IPS DF 6.9 (cell line): ENCODE measurements around the gene THSD7B.
"Not testable (repeated sequence)": the region's sequence is repeated elsewhere in the genome, so short reads cannot be mapped to it uniquely, and the experiment has no call there.

Experiments
- DNase-seq: peaks from one replicate; pipeline ENCODE4 v3.0.0-alpha.2; 2013; ENCODE audit warnings: low read depth, low spot score
- H3K27ac ChIP-seq: one replicate; pipeline ENCODE4 v1.5.1; 2013; ENCODE audit warnings: low read length, control low read depth
- H3K27me3 ChIP-seq: 2 replicates; pipeline ENCODE4 v1.6.1; 2013; ENCODE audit warnings: mild to moderate bottlenecking, low read length; ENCODE audit not compliant: control insufficient read depth, insufficient read depth
- H3K36me3 ChIP-seq: 2 replicates; pipeline ENCODE4 v1.6.1; 2013; ENCODE audit warnings: low read length; ENCODE audit not compliant: control insufficient read depth, insufficient read depth
- H3K4me1 ChIP-seq: 2 replicates; pipeline ENCODE4 v1.6.1; 2013; ENCODE audit warnings: low read length; ENCODE audit not compliant: control insufficient read depth, insufficient read depth
- H3K4me3 ChIP-seq: 2 replicates; pipeline ENCODE4 v1.5.1; 2013; ENCODE audit warnings: mild to moderate bottlenecking, low read length
- H3K9me3 ChIP-seq: 2 replicates; pipeline ENCODE4 v1.6.1; 2013; ENCODE audit warnings: low read length, inconsistent platforms; ENCODE audit not compliant: control insufficient read depth, insufficient read depth
- WGBS: extraction: QIAGEN DNeasy Blood & Tissue Kit; methylation state at CpG from one replicate; pipeline ENCODE4 v1.1.7; 2013; ENCODE audit warnings: mixed read lengths, missing lambda C conversion rate; ENCODE audit not compliant: insufficient read length, insufficient coverage; 5-methylcytosine and 5-hydroxymethylcytosine counted together

Gene THSD7B

GRCh38 chr2:137700250-137700649 is 934.9 kb downstream of the THSD7B start:
- DNase-seq, H3K9me3 ChIP-seq: not testable (repeated sequence)
- no CpG with 5 or more reads among the region's 1 CpG for WGBS

GRCh38 chr2:137700681-137701080 is 935.3 kb downstream of the THSD7B start:
- no peak for DNase-seq
- H3K4me1 ChIP-seq = no peaks in the 10 kb centered on the region
- H3K36me3 ChIP-seq = no peaks in the 10 kb centered on the region
- H3K9me3 ChIP-seq = no peaks in the 10 kb centered on the region
- no peak overlapping the region for H3K27ac ChIP-seq
- H3K4me3 ChIP-seq = no peak overlapping the region
- H3K27me3 ChIP-seq = no peaks in the 10 kb centered on the region

More at GRCh38 chr2:137700250-137700649, 934.9 kb downstream of the THSD7B start:
- H3K4me1 ChIP-seq, H3K27me3 ChIP-seq, H3K27ac ChIP-seq, H3K4me3 ChIP-seq, H3K36me3 ChIP-seq: not testable (repeated sequence)

DNA sequence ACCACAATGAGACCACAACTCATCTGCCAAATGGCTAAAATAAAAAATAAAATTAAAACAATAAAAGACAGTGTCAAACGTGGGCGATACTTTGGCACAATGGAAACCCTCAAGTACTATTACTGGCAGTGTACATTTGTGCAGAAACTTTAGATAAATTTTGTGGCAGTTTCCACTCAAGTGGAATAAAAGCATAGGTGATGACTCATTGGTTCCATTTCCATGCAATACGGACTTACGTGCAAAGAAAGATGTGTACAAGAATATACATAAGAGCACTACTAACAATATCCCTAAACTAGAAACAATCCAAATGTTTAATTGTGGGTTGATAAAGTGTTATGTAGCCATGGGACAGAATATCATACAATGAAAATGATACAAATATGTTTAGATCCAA is 940.0 kb downstream of the THSD7B start:
- no peak for DNase-seq
- no peaks in the 10 kb centered on the region for H3K27me3 ChIP-seq
- H3K27ac ChIP-seq = no peak overlapping the region

DNA sequence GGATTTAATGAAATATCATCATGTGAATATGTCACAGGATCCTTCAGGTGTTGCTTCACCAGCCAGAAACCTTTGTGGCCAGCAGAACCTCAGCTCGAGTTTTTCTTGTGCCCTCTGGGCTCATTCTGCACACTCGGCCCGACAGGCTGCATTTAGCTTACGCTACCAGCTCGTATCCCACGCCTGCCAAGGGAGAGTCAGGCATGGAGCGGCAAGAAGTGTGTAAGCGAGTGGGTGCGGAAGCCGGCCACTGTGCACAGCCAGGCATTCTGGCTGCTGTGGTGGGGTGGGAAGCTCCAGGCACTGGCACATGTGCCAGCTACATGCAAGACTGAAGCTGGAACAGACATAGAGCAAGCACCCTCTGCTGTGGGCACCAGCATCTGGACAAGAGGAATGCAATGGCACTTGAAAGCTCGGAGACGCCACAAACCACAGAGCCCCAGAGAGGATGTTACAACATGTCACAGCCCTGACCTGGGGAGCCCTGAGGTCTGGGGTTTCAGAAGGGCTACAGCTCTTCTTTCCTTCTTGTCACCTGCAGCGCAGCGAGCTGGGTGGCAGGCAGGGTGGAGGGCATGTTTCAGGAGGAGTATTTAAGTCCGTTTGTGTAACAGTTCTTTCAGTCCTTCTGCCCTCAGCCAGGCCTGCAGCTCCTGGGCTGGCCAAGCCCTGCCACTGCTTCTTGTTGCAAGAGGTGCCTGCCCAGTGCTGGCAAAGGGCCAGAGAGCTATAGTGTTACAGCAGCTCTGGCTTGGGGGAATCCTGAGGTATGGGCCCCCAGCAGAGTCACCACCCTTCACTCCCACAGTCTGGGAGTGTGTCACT is 941.7 kb downstream of the THSD7B start:
- Histone ChIP-seq H3K27ac (no peak overlapping the region), H3K4me3 (no peak overlapping the region)
- no peak for DNase-seq

More for the DNA sequence above, 940.0 kb downstream of the THSD7B start:
- H3K4me3 ChIP-seq = no peak overlapping the region
- no peaks in the 10 kb centered on the region for H3K36me3 ChIP-seq
- H3K4me1 ChIP-seq = no peaks in the 10 kb centered on the region
- WGBS = no CpG with 5 or more reads among the region's 4 CpGs
- H3K9me3 ChIP-seq = no peaks in the 10 kb centered on the region

GRCh38 chr2:137708311-137708710 is 943.0 kb downstream of the THSD7B start:
- no peaks in the 10 kb centered on the region for H3K27me3 ChIP-seq
- no peak overlapping the region for H3K27ac ChIP-seq
- H3K36me3 ChIP-seq = no peaks in the 10 kb centered on the region
- WGBS = no CpG with 5 or more reads among the region's 5 CpGs
- no peaks in the 10 kb centered on the region for H3K9me3 ChIP-seq
- H3K4me1 ChIP-seq = no peaks in the 10 kb centered on the region
- H3K4me3 ChIP-seq = no peak overlapping the region
- no peak for DNase-seq

More for the DNA sequence above, 941.7 kb downstream of the THSD7B start:
- Histone ChIP-seq H3K9me3 (no peaks in the 10 kb centered on the region), H3K4me1 (no peaks in the 10 kb centered on the region), H3K27me3 (no peaks in the 10 kb centered on the region), H3K36me3 (no peaks in the 10 kb centered on the region)
- no CpG with 5 or more reads among the region's 15 CpGs for WGBS

DNA sequence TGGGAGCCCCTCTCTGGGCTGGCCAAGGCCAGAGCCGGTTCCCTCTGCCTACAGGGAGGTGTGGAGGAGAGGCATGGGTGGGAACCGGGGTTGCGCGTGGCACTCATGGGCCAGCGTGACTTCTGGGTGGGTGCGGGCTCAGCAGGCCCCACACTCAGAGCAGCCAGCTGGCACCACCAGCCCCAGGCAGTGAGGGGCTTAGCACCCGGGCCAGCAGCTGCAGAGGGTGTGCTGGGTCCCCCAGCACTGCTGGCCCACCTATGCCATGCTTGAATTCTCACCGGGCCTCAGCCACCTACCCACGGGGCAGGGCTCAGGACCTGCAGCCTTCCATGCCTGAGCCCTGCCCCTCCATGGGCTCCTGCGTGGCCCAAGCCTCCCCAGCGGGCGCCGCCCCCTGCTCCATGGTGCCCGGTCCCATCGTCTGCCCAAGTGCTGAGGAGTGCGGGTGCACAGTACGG is 950.4 kb downstream of the THSD7B start:
- Histone ChIP-seq H3K27ac (no peak overlapping the region), H3K27me3 (no peaks in the 10 kb centered on the region), H3K4me1 (no peaks in the 10 kb centered on the region), H3K9me3 (no peaks in the 10 kb centered on the region), H3K36me3 (no peaks in the 10 kb centered on the region; the same call in 1 of the 2 replicates), H3K4me3 (no peak overlapping the region)
- no CpG with 5 or more reads among the region's 17 CpGs for WGBS
- no peak for DNase-seq

DNA sequence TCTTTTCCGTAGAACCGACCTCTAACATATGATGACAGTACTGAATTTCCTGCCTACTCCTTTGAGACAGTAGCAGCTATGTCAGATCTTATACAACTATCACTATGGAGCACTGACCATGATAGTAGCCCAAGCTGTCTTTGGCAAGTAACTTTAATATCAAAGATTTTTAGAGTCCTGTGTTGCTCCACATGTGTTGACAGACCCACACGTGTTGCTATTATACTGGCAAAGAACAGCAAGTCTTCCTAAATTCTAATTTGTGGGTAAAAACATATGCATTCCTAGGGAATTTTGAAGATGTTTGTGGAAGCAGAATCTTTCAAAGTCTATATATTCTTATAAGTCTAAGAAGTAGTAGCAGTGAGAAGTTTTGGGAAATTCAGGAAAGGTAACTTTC is 953.4 kb downstream of the THSD7B start:
- no CpG with 5 or more reads among the region's 3 CpGs for WGBS
- Histone ChIP-seq H3K36me3 (no peaks in the 10 kb centered on the region; the same call in 1 of the 2 replicates), H3K27ac (no peak overlapping the region), H3K9me3 (no peaks in the 10 kb centered on the region), H3K4me1 (no peaks in the 10 kb centered on the region), H3K4me3 (no peak overlapping the region), H3K27me3 (no peaks in the 10 kb centered on the region)
- DNase-seq = no peak

DNA sequence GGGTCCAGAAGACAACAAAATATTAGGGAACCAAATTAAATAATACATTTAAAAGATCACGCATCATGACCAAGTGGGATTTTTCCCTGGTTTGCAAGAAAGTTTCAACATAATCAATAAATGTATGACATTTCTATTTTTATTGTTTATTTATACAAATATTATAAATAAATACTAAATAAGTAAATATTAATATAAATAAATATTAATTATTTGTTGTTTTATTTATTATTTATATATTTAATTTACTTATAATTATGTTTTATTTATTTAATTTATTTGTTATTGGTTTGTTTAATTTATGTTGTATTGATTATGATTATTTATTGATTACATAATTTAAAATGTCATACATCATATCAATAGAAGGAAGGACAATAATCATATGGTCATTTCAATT is 956.4 kb downstream of the THSD7B start:
- Histone ChIP-seq H3K36me3 (no peaks in the 10 kb centered on the region), H3K4me1 (no peaks in the 10 kb centered on the region), H3K9me3 (no peaks in the 10 kb centered on the region), H3K27ac (no peak overlapping the region), H3K4me3 (no peak overlapping the region), H3K27me3 (no peaks in the 10 kb centered on the region)
- no peak for DNase-seq
- no CpG with 5 or more reads among the region's 1 CpG for WGBS

GRCh38 chr2:137724912-137725311 is 959.6 kb downstream of the THSD7B start:
- no peak for DNase-seq
- Histone ChIP-seq H3K9me3 (no peaks in the 10 kb centered on the region), H3K27ac (no peak overlapping the region), H3K4me3 (no peak overlapping the region), H3K4me1 (no peaks in the 10 kb centered on the region), H3K36me3 (no peaks in the 10 kb centered on the region), H3K27me3 (no peaks in the 10 kb centered on the region)
- whole genome bisulfite sequencing = no CpG with 5 or more reads among the region's 2 CpGs
